Stimulated activated CD4-positive, alpha-beta T cell treated with anti-CD3 and anti-CD28 coated beads, Interleukin-2, amount 100 ng/mL, for 48 hours (primary cell): ENCODE results near the gene MS4A10.

ENCODE experiments used
- DNase-seq, 2 donors: peaks; one replicate each; pipeline ENCODE4 v3.0.0-alpha.2; 2020

The MS4A10 gene

DNA sequence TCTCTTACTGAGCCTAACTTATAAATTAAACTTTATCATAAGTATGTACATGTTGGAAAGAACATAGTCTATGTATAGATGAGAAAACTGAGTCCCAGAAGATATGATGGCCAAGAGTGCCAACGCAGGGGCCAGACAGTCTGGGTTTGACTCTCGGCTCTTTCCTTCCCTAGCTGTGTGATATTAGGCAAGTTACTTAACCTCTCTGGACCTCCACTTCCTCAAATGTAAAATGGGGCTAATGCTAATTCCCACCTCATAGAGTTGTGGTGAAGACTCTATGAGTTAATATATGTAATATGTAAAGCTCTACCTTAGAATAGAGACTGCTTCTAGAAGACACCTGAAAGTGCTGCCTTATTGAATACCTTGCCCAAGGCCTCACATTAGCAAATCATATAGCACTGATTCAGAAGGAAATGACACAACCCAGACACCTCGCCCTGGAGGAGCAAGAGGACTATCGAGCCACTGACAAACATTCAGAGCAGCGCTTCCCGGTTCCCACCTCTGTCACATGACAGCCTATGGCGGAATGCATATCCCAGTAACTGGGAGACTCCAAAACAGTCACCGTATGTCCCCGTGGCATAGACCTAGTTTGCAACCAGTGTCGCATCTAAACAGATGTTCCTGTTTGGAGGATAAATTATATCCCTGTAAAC lies 45.5 kb downstream of the MS4A10 start:
- no peak for DNase-seq

DNA sequence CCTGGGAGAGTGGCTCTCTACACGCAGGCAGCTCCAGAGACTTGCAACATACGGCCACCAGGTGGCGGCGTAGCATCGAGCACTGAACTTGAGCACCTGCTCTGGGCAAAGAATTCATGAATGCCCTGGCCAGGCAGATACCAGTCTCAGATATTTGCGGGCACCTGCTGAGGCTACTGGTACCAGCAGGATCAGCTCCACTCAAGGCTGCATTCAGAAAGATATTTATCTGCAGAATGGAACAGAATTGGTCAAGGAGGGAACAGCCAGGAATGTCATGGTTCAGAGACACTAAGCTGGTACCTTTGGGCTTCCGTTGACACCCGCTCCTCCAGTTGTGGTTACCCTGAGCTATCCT lies 46.0 kb downstream of the MS4A10 start:
- peak; percentile 72 to 74 for DNase-seq

DNA sequence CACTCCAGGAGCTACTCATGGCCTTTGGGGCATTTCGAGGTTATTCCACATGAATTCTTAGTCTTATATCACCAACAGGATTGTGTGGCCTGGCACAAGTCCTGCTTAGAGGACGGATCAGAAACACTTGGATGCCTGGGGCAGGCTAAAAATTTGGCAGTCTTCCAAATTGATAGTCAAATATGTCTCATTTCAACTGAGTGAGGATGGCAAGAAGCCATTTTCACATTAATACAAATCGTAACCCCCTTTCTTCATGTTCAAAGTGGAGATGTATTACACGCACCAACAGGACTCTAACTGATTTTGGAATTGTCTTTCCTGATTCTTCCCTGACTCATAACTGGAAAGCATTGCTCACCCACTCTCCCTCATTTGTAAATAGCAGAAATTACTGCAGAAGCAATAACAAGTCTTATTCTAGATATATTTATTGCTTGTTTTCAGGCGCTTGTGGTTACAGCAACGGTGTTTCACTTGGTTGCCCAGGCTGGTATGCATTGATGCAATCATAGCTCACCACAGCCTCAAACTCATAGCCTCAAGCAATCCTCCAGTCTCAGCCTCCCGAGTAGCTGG lies 46.5 kb downstream of the MS4A10 start:
- DNase-seq: no peak

DNA sequence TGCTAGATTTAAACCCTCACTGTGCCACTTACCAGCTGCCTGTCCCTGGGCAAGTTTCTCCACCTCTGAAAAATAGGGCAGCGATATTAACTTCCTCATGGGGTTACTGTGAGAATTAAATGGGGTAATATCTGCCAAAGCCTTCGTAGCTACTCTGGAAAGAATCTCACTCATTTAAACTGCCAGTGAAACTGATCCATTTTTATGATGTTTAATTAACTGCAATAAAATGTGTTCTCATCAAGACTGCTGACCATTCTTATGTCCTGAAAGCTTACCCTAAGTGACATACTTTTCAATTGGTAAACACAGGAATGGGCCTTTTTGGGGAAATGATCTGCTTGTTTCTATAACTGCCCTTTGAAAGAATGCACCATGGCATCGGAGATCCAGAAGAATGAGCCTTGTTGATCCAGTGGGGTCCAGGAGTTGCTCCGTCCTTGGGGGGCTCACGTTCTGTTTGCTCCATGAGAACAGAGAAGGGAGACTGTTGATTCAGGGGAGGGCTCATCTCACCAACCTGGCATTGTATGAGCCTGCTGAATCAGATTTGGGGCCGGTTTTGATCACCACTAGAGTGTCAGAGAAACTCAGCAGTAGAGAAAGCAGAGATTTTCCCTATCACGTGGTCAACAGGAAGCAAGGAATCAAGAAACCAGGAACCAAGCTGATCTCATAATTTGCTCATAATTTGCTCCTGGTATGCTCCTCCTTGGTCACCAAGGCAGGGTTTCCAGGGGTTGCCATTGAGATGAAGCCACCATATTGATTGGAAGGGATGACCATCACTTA lies 49.8 kb downstream of the MS4A10 start:
- no peak for DNase-seq

DNA sequence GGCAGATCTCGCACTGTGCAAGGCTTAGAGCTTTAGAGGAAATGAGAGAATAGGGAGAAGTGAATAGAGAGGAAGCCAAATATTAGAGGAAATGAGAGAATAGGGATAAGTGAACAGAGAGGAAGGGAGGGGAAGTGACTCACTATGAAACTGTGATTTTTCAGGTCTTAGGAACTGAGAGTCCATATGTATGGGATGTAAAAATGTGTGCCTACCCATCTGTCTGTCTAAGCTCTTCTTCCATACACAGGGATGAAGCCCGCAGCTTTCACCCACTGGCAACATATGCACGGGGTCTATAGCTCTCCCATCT lies 50.4 kb downstream of the MS4A10 start:
- no peak for DNase-seq

DNA sequence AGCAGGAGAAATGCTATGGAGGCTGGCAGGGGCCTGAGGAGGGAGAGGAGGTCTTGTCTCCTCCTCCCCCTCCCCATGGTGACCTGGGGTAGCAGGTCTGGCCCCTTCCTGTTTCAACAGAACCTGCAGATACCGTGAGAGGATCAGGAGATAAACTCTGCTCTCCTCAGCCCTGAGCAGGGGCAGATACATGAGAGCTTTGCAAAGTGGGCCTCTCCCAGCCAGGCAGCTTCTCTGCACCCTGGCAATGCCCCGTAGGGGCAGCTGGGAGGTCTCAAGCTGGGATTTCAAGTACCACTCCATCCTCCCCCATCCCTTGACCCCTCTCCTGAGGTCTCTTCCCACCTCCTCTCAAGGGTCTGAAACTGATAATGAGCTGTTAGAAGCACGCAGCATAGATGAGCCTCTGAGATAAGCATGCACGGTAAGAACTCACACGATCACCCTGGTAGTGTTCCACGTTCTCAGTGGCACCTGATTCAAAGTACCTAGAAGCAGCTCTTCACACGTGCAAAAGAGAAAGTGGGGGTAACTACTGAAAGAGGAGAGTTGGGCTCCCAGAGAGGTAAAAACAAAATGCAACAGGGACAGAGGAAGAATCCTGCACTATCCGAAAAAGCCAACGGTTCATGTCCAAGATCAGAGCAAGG lies 51.9 kb downstream of the MS4A10 start:
- no peak for DNase-seq

DNA sequence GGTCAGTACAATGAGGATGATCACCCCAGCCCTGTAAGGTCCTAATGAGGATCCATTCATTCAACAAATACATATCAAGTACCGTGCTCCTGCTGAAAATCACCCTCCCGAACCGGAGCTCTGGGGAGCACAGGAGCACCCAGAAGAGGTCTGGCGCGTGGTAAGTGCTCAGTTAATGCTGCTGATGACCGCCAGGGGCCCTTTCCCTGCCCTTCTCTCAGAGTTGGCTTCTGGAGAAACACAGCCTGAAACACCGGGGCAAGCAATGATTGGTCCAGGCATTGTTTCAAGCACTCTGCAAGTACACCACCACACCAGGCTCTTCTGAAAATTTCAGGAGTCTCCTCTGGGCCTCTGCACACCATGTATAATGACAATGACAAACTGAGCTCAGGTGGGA lies 53.0 kb downstream of the MS4A10 start:
- no peak for DNase-seq

DNA sequence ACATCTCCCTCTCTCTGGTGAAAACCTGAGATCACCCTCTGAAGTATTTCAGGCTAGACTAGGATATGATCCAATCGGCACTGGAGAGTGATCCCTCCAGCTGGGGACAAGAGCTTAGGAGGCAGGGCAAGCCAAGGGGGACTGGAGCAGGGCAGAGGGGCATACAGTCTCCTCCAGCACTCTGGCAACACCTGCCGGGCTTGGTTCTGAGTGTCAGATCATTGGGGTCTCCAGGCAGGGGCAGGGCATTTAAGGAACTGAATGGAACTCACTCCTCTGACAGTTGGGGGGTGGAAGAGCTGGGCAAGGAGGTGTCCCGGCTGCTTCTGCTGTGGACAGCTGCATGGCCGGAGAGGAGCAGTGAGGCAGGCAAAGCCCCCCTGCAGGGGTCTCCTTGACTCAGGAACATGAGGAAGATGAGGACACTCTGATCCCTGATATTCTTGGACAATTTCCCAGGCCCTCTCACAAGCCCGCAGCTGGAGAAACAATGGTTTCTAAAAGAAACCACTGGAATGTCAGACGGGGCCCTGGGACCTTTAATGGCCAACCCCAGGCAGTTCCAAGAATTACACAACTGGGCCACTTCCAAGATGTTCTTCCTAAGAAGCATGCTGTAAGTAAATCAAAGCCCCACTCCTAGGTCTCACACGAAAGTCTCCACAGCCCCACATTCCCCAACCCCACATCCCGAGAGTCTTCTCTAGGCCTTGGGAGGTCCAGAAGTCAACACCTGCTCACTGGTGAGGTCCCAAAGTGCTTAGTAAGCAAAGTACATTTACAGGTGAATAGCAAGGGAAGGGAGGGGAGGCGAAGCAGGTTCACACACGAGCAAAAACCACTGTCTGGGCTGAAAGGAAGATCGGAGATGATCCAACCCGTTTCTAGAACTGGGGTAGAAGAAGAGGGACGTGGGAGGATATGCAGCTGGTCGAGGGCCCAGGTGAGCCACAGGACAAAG lies 55.6 kb downstream of the MS4A10 start:
- DNase-seq: no peak

DNA sequence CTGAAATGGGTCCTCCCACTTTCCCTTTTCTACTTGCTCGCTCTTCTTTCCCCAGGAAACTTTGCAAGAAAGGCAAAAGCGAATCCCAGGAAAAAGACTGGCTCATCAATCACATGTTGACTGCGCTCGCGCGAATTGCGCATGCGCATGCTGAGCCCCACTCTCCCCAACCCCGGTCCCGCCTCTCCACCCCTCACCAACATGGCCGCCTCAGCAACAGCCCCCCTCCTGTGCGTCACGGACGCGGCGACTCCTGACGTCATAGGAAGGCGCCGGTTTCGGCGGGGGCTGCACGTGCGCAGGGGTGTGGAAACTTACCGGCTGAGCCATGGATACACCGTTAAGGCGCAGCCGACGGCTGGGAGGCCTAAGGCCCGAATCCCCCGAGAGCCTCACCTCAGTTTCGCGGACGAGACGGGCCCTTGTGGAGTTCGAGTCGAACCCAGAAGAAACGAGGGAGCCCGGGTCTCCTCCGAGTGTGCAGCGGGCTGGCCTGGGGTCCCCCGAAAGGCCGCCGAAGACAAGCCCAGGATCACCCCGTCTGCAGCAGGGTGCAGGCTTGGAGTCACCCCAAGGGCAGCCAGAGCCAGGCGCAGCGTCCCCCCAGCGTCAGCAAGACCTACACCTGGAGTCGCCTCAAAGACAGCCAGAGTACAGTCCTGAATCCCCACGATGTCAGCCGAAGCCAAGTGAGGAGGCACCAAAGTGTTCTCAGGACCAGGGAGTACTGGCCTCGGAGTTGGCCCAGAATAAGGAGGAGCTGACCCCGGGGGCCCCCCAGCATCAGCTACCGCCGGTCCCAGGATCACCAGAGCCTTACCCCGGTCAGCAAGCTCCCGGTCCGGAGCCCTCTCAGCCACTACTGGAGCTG lies 56.9 kb downstream of the MS4A10 start, which contains the start of gene CCDC86:
Gene CCDC86 (plus strand): TSS at position 317 of the 871 bp plus-strand sequence. CDS start 12 bp downstream, at position 329.
- peak; percentile 99 to 100 for DNase-seq

DNA sequence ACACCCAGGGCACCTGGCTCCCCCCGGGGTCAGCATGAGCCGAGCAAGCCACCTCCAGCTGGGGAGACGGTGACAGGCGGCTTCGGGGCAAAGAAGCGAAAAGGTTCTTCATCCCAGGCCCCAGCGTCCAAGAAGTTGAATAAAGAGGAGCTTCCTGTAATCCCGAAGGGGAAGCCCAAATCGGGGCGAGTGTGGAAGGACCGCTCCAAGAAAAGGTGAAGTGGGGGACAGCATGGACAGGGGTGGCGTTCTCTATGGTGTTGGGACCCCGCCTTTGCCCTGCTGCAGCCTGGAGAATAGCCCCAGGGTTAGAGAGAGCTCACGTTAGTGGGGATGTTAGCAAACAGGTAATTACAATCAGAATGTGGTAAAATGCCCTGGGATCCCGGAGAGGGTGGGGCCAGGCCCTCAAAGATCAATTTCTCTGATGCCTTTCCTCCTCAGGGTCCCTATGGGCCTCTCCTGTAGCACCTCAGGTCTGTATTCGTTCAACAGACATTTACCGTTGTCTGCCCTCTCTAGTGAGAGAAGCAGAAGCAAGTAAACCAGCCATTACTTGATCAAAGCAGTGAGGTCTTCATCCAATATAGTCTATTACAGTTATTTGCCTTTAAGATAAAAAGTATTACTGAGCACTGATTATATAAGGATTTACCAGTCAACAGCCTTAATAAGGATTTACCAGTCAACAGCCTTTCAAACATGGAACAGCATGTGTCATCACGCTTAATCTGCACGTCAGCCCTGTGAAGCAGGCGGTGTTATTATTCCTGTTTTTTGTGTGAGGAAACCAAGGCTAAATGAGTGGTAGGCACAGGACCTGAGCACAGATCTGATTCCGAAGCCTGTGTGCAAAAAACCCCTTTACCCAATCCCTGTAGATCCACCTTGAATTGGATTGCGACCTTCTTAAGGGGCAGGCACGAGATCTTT lies 57.8 kb downstream of the MS4A10 start:
- no peak for DNase-seq

DNA sequence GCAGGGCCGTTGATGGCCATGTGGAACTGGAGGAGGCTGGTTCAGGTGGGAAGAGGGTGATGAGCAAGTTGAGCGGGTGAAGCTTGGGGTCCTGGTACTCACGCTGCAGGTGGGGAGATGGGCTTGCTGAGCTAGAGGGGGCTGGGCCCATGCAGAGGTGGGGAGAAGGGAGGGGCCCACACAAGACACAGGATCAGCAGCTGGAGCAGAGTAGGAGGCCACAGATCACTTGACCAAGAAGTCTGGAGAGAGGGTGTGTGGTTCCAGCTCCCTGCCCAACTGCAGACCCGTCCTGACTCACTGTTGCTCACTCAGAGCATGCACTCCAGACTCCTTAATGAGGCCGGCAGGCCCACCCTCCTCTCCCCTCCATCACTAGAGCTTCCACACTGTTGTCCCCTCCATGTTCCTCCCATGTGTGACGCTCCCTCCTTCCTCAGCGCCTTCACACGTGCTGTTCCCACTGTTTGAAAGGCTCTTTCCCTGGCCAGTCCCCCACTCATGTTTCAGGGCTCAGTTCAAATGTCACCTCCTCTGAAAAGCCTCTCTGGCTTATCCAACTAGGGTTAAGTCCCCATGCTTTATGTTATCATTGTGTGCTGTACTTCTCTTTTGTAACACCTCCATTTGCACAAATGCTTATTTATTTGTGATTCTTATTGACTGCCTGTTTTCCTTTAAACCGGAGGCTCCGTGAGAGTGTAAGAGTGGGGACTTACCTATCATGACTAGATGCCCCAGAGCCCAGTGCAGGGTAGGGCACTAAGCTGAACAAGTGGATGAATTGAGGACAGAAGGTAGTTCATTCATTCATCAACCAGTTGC lies 59.1 kb downstream of the MS4A10 start:
- no peak for DNase-seq

DNA sequence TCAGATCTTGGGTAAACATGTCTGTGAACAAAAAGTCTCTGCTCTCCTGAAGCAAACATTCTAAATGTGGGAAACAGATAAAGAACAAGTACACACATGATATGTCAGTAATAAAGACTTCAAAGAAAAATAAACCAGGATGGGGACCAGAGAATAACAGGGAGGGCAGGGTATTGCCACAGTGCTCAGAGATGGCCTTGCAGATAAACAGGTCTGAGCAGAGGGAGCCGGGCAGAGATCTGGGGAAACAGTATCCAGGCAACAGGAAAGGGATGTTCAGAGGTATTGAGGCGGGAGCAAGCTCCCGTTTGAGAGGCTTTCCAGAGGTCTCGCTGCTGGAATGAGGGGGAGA lies 59.7 kb downstream of the MS4A10 start:
- no peak for DNase-seq

DNA sequence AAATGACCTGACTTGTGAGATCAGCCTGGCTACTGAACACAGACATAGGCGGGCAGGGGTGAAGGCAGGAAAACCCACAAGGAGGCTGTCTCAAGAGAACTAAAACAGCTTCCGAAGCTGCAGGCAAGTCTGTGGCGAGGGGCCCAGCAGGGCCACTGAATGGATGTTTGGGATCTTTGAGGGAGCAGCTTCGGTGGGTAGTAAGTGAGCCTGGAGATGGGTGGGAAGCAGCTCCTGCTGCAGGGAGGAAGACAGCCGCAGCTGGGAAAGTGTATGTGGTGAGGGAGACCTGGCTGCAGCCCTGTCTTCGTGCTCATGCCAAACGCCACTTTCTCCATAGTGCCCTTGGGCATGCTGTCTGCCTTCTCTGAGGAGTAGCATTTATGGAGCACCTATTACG lies 60.2 kb downstream of the MS4A10 start:
- no peak for DNase-seq

DNA sequence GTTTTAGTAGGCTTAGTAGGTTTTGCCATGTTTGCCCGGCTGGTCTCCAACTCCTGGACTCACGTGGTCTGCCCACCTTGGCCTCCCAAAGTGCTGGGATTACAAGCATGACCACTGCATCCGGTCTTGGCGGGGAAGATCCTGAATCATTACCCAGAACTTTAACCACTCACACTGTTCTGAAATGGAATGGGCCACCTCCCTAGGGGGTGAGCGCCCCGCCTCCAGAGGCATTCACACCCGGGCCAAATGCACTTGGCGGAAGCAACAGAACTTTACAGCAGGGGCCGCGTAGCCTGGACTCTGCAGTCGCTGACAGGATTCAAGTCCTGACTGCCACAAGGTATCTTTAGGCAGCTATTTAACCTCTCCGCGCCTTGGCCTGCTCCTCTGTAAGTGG lies 62.1 kb downstream of the MS4A10 start:
- no peak for DNase-seq

DNA sequence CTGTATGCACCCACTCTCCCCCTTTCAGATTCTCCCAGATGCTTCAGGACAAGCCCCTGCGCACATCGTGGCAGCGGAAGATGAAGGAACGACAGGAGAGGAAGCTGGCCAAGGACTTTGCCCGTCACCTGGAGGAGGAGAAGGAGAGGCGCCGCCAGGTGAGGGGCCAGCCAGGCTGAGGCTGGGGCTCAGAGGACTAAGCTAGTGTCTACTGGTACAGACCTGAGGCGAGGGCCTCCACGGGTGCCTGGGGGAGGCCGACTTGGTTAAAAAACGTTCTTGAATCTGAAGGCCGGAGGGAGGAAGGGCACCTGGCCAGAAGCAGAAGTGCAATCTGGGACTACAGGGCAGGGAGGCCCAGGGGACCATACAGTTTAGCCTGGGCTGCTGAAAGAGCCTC lies 62.8 kb downstream of the MS4A10 start:
- no peak for DNase-seq

DNA sequence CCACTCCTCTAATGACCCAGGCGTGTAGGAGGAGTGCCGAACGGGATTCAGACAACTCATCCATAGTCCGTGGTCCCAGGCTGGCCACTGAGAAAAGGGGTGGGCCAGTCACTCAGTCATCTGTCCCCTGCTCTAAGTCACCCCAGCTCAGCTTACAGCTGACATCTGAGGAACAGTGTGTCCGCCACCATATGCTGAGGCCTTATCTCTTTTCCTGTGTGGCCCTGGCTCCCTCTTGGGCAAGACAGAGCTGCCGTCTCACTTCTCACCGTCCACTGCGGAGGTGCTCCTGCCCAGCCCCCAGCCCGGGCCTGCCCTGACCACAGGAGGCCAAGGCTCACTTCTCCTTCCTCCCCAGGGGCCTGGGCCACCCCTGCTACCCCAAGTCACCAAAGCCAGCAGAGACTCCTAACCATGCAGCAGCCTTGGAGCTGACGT lies 63.6 kb downstream of the MS4A10 start:
- no peak for DNase-seq

DNA sequence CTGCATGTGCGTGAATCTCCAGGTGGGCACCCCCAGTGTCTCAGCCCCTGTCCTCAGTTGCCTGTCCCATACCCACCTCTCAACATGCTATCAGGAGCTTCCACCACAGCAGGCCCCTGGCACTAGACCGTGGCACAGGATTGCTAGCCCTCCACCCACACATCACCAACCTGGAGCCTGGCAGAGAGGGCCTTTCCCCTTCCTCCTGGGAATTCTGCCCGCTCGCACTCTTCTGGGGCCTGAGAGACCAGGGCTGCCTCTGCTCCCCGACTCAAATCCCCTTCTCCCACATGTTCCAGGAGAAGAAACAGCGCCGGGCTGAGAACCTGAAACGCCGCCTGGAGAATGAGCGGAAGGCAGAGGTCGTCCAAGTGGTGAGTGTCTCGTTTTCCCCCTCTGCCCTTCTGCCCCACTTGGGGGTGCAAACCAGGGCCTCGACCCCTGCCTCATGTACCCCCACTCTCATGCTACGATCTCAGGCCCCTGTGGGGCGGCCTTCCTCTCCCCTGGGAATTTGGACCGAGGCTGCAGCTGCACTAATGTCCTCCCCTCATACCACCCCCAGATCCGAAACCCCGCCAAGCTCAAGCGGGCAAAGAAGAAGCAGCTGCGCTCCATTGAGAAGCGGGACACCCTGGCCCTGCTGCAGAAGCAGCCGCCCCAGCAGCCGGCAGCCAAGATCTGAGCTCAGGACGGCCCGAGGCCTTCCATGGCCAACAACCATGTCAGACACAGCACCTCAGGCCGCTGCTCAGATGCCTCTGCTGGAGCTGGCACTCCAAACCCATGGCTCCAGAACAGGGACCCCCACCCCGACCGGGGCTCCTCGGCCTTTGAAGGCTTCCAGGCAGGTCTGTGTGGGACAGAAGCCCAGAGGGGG lies 64.7 kb downstream of the MS4A10 start:
- DNase-seq: no peak
